IMR-90 (cell line): Measurements from ENCODE around the gene LAMTOR1. TPM values are rescaled to one million over a fixed set of nuclear protein-coding genes. Genes with fewer than 3 reads are reported as not detected.
A peak's percentile ranks its signal among the peaks of the same experiment; 100 is the strongest.

Source experiments
- ATAC-seq: fragments of 200-7000 bp; cut with Tn5 transposase; 2 replicates; pipeline ENCODE4 v1.9.1; 2020; ENCODE audit warnings: low read depth, mild to moderate bottlenecking, moderate library complexity
- BruUV-seq: library from RNA; stranded (reverse); fragments of 400-500 nt; replicated peaks from 2 replicates; lab custom pipeline; 2021; lab: Mats Ljungman, UMichigan
- CTCF ChIA-PET: fragments of 300-600 bp; formaldehyde crosslinking; extraction: SDS; loops from one replicate; lab custom pipeline; 2021; ENCODE audit warnings: antibody characterized with exemption; lab: Yijun Ruan, JAX
- POLR2A ChIA-PET: fragments of 300-600 bp; sonication (Branson Sonifier 250); formaldehyde crosslinking; loops from one replicate; lab custom pipeline; 2022; ENCODE audit warnings: antibody characterized with exemption; ENCODE audit not compliant: unreplicated experiment; lab: Charles Lee
- DNase-seq: peaks from one replicate; pipeline ENCODE4 v3.0.0; 2013
- H2AFZ ChIP-seq: replicated peaks from 2 replicates; pipeline ENCODE3; 2013; ENCODE audit warnings: low read length, mild to moderate bottlenecking; ENCODE audit not compliant: poor library complexity
- H2AK5ac ChIP-seq: 2 replicates; pipeline ENCODE4 v1.6.1; 2013; ENCODE audit warnings: low read depth, low read length, inconsistent platforms
- H2AK9ac ChIP-seq: replicated peaks from 2 replicates; pipeline ENCODE3; 2013; ENCODE audit warnings: mild to moderate bottlenecking, low read depth, low read length, moderate library complexity; ENCODE audit not compliant: poor library complexity
- H2BK120ac ChIP-seq: 2 replicates; pipeline ENCODE4 v1.6.1; 2013; ENCODE audit warnings: low read depth, low read length, inconsistent platforms
- H2BK15ac ChIP-seq: 3 replicates; pipeline ENCODE4 v1.6.1; 2013; ENCODE audit warnings: low read depth, low read length, inconsistent platforms
- H2BK20ac ChIP-seq: 2 replicates; pipeline ENCODE4 v1.6.1; 2013; ENCODE audit warnings: low read depth, mild to moderate bottlenecking, inconsistent platforms, low read length, moderate library complexity
- H2BK5ac ChIP-seq: 2 replicates; pipeline ENCODE4 v1.6.1; 2013; ENCODE audit warnings: mild to moderate bottlenecking, low read depth, low read length, inconsistent platforms; ENCODE audit not compliant: poor library complexity, severe bottlenecking
- H3K14ac ChIP-seq: replicated peaks from 2 replicates; pipeline ENCODE4 v1.6.1; 2013; ENCODE audit warnings: low read depth, low read length, inconsistent platforms
- H3K18ac ChIP-seq: 2 replicates; pipeline ENCODE4 v1.6.1; 2013; ENCODE audit warnings: low read depth, low read length, control low read depth
- H3K23ac ChIP-seq: 2 replicates; pipeline ENCODE4 v1.6.1; 2013; ENCODE audit warnings: low read depth, low read length, inconsistent platforms
- H3K27ac ChIP-seq: 2 replicates; pipeline ENCODE4 v1.5.1; 2013; ENCODE audit warnings: mild to moderate bottlenecking, control low read depth, low read length; ENCODE audit not compliant: insufficient read depth
- H3K27me3 ChIP-seq: 2 replicates; pipeline ENCODE4 v1.6.1; 2013; ENCODE audit warnings: low read length; ENCODE audit not compliant: control insufficient read depth, insufficient read depth
- H3K36me3 ChIP-seq: 2 replicates; pipeline ENCODE4 v1.6.1; 2013; ENCODE audit warnings: low read length, mixed read lengths; ENCODE audit not compliant: control insufficient read depth, insufficient read depth
- H3K4ac ChIP-seq: 2 replicates; pipeline ENCODE4 v1.6.1; 2013; ENCODE audit warnings: low read depth, low read length, inconsistent platforms
- H3K4me1 ChIP-seq: 2 replicates; pipeline ENCODE4 v1.6.1; 2013; ENCODE audit warnings: low read length, mixed read lengths; ENCODE audit not compliant: control insufficient read depth, insufficient read depth
- H3K4me2 ChIP-seq: 2 replicates; pipeline ENCODE4 v1.6.1; 2013; ENCODE audit warnings: low read depth, mild to moderate bottlenecking, control low read depth, low read length, moderate library complexity
- H3K4me3 ChIP-seq: 2 replicates; pipeline ENCODE4 v1.5.1; 2013; ENCODE audit warnings: low read depth, mild to moderate bottlenecking, control low read depth, low read length, moderate library complexity; ENCODE audit not compliant: insufficient read depth
- H3K56ac ChIP-seq: 2 replicates; pipeline ENCODE4 v1.6.1; 2013; ENCODE audit warnings: low read length, inconsistent platforms; ENCODE audit not compliant: insufficient read depth; ENCODE audit errors: extremely low read depth
- H3K79me1 ChIP-seq, 2 experiments: 2 replicates each; pipeline ENCODE4 v1.6.1; 2013; ENCODE audit warnings: low read length in 2 of 2, inconsistent platforms in 1 of 2, low read depth in 1 of 2
- H3K9ac ChIP-seq: 2 replicates; pipeline ENCODE4 v1.6.1; 2013; ENCODE audit warnings: low read depth, low read length, control low read depth
- H3K9me1 ChIP-seq: 2 replicates; pipeline ENCODE4 v1.6.1; 2013; ENCODE audit warnings: low read length, inconsistent platforms; ENCODE audit not compliant: insufficient read depth
- H3K9me3 ChIP-seq: 2 replicates; pipeline ENCODE4 v1.6.1; 2013; ENCODE audit warnings: low read length; ENCODE audit not compliant: control insufficient read depth, insufficient read depth
- H4K20me1 ChIP-seq: 2 replicates; pipeline ENCODE4 v1.6.1; 2013; ENCODE audit warnings: low read length, inconsistent platforms; ENCODE audit not compliant: insufficient read depth
- H4K5ac ChIP-seq: 2 replicates; pipeline ENCODE4 v1.6.1; 2013; ENCODE audit warnings: mild to moderate bottlenecking, low read depth, low read length, control low read depth
- H4K8ac ChIP-seq, 2 experiments: 2 replicates each; pipeline ENCODE4 v1.6.1; 2013; ENCODE audit warnings: low read depth in 2 of 2, low read length in 2 of 2, control low read depth in 1 of 2, inconsistent platforms in 1 of 2
- H4K91ac ChIP-seq: 2 replicates; pipeline ENCODE4 v1.6.1; 2013; ENCODE audit warnings: low read depth, low read length, inconsistent platforms; ENCODE audit not compliant: insufficient read depth
- CEBPB ChIP-seq: IDR thresholded peaks from 2 replicates; pipeline ENCODE4 v1.6.1; 2012; ENCODE audit warnings: low read depth, low read length, improper control_type of control experiment
- MAZ ChIP-seq: IDR thresholded peaks from 2 replicates; pipeline ENCODE4 v1.6.1; 2012; ENCODE audit warnings: low read depth, mild to moderate bottlenecking, low read length, improper control_type of control experiment, moderate library complexity, borderline replicate concordance
- SMC3 ChIP-seq: fragments of 150-350 bp; IDR thresholded peaks from 2 replicates; pipeline ENCODE4 v1.6.1; 2016; ENCODE audit warnings: low read depth, mild to moderate bottlenecking, antibody characterized with exemption, low read length, moderate library complexity
- USF2 ChIP-seq: fragments of 150-350 bp; IDR thresholded peaks from 2 replicates; pipeline ENCODE4 v1.6.1; 2017; ENCODE audit warnings: mild to moderate bottlenecking, antibody characterized with exemption, low read length, low read depth
- WGBS, 2 experiments: methylation state at CpG; one replicate each; pipeline versions ENCODE4 v1.1.5 to v1.1.7; 2013; ENCODE audit warnings: missing lambda C conversion rate in 2 of 2; ENCODE audit not compliant: insufficient read length in 1 of 2; ENCODE audit errors: extremely low coverage in 2 of 2; 5-methylcytosine and 5-hydroxymethylcytosine counted together
- dilution Hi-C: fragments of 300-500 bp; cut with HindIII; formaldehyde crosslinking; loops from one replicate; pipeline ENCODE4 v1.14.3; 2018; ENCODE audit warnings: low sequenced_read_pairs; ENCODE audit not compliant: unreplicated experiment
- in situ Hi-C: fragments of 300-500 bp; cut with MboI; formaldehyde crosslinking; loops from 3 replicates; pipeline ENCODE4 v1.14.3; 2019; ENCODE audit warnings: low sequenced_read_pairs, inconsistent platforms, mixed read lengths
- intact Hi-C: fragments of 100-400 bp; cut with micrococcal nuclease; formaldehyde crosslinking; loops from 2 replicates; pipeline ENCODE4 v1.10.0; 2022
- polyA plus RNA-seq, 3 experiments: library from polyadenylated mRNA; depleted of rRNA; stranded (reverse); fragments of >200 nt; gene quantifications; 2 replicates each; pipeline ENCODE4 v1.2.3, GENCODE V29; 2012; ENCODE audit warnings: low replicate concordance in 1 of 3
- total RNA-seq: library from RNA; depleted of rRNA; stranded (reverse); fragments of >200 nt; gene quantifications from 2 replicates; pipeline ENCODE4 v1.2.3, GENCODE V29; 2012

LAMTOR1 gene
- total and polyA plus RNA-seq, 2 of the 4 experiments (the other 2 are of a cell fraction), result 126 to 137 TPM

DNA sequence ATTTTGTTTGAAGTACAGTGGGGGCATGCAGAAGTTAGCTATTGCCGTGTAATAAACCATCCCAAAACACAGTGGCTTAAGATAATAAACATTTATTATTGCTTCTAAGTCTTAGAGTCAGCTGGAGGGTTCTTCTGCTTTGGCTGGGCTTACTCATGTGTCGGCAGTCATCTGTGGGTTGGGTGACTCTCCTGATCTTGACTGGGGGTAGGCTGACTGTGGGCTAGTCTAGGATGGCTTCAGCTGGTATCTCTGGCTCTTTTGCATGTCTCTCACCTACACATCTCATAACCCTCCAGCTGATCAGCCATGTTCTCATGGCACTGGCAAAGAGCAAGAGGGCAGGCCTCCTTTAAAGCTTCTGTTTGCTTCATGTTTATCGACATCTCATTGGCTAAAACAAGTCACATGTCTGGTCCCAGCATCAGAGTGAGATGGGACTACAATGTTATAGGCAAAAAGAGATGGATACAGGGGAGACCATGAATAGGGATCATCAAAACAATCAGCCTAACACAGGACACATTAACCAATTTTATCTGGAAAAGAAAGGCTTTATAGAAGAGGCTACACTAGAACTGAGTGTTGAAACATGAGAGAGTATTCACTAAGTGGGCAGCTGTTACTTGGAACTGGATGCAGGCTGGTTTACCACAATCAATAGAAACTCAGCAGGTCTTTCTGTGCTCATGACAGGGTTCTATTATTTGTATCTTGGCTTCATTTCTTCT, 17.3 kb downstream of the LAMTOR1 start:
- Histone ChIP-seq H3K4me2 (no peak overlapping the region), H4K8ac (no peak overlapping the region), H2AK5ac (no peak overlapping the region; the same call in 1 of the 2 replicates), H3K4me3 (no peak overlapping the region), H2AFZ (no peak overlapping the region), H4K91ac (no peak overlapping the region), H2BK120ac (no peak overlapping the region), H3K4ac (no peak overlapping the region), H3K9me3 (no peaks in the 10 kb centered on the region), H3K56ac (no peak overlapping the region), H3K36me3 (peaks cover 6% of the 10 kb centered on the region), H3K9ac (no peak overlapping the region), H3K23ac (0 out of 2 replicates have a peak overlapping the region, but pooled peaks have one; percentile 5), H3K4me1 (no peaks in the 10 kb centered on the region), H4K5ac (no peak overlapping the region), H4K20me1 (no peaks in the 10 kb centered on the region), H3K9me1 (no peaks in the 10 kb centered on the region; the same call in 1 of the 2 replicates), H3K79me1 (peaks cover 16 to 31% of the 10 kb centered on the region in 2 experiments; a peak in 3 of 4 replicates), H3K18ac (no peak overlapping the region), H2AK9ac (no peak overlapping the region), H2BK20ac (no peak overlapping the region), H3K27me3 (no peaks in the 10 kb centered on the region), H2BK15ac (no peak overlapping the region), H2BK5ac (no peak overlapping the region), H3K27ac (no peak overlapping the region), H3K14ac (no peak overlapping the region)
- BruUV-seq, result no TSS peak
- POLR2A ChIA-PET, result no interaction called here
- CTCF ChIA-PET, result interaction anchor here (0.7 to 3.4 kb wide), 3 partner anchors 61 to 98 kb away, joined by 3 to 12 read pairs (median 7); no protein-coding TSS in a partner anchor
- dilution Hi-C loops, result no loop called here
- intact Hi-C loops, result no loop called here
- WGBS, 2 experiments, result no CpG with 5 or more reads among the region's 3 CpGs
- DNase-seq, result no peak
- TF ChIP-seq MAZ (no peak), USF2 (0 out of 2 replicates have a peak, but pooled peaks have one; percentile 17), SMC3 (no peak), CEBPB (no peak)
- in situ Hi-C loops, result no loop called here
- ATAC-seq, result no peak
